Suprapubic skin (tissue), 4 donors: Measurements from ENCODE around the gene ZNF521. TPM values are rescaled to one million over a fixed set of nuclear protein-coding genes. Genes with fewer than 3 reads are reported as not detected.
A peak's percentile ranks its signal among the peaks of the same experiment; 100 is the strongest.

Experiments
- DNase-seq, 2 donors: peaks; one replicate each; pipeline ENCODE4 v3.0.0-alpha.2; 2019; ENCODE audit warnings: low spot score in 2 of 2
- H3K27ac ChIP-seq: fragments of 200-600 bp; sonication (generic); one replicate; pipeline ENCODE4 v1.5.1; 2019
- H3K27me3 ChIP-seq: fragments of 200-600 bp; sonication (generic); one replicate; pipeline ENCODE4 v1.5.1; 2019
- H3K36me3 ChIP-seq: fragments of 200-600 bp; sonication (generic); one replicate; pipeline ENCODE4 v1.5.1; 2019
- H3K4me1 ChIP-seq: fragments of 200-600 bp; sonication (generic); one replicate; pipeline ENCODE4 v1.5.1; 2019
- H3K4me3 ChIP-seq: fragments of 200-600 bp; sonication (generic); one replicate; pipeline ENCODE4 v1.5.1; 2019; ENCODE audit warnings: mild to moderate bottlenecking
- H3K9me3 ChIP-seq: fragments of 200-600 bp; sonication (generic); one replicate; pipeline ENCODE4 v1.5.1; 2019
- EP300 ChIP-seq: sonication (generic); formaldehyde crosslinking; IDR thresholded peaks from one replicate; pipeline ENCODE4 v1.6.1; 2017; ENCODE audit warnings: antibody characterized with exemption
- POLR2A ChIP-seq, 2 donors: fragments of 450-650 bp; IDR thresholded peaks; one replicate each; pipeline ENCODE4 v1.6.1; 2017; ENCODE audit warnings: antibody characterized with exemption in 2 of 2, mild to moderate bottlenecking in 2 of 2, moderate library complexity in 2 of 2
- POLR2AphosphoS5 ChIP-seq, 3 donors: sonication (generic); formaldehyde crosslinking; IDR thresholded peaks; one replicate each; pipeline ENCODE4 v1.6.1; 2017; ENCODE audit warnings: antibody characterized with exemption in 3 of 3
- WGBS: methylation state at CpG from one replicate; pipeline ENCODE4 v1.1.5; 2018; 5-methylcytosine and 5-hydroxymethylcytosine counted together
- total RNA-seq, 4 donors: library from RNA; depleted of rRNA; stranded (reverse); fragments of >200 nt; gene quantifications; one replicate each; pipeline ENCODE4 v1.1.0, GENCODE V29; 2016
- TF ChIP-seq, protein P1 (sequence below), 2 donors: fragments of 200-600 bp in 1 of 2; fragments of 450-650 bp in 1 of 2; sonication (generic) in 1 of 2; IDR thresholded peaks; one replicate each; pipeline ENCODE4 v1.5.1; 2016 to 2019; ENCODE audit warnings: antibody characterized with exemption in 2 of 2, mild to moderate bottlenecking in 1 of 2, moderate library complexity in 1 of 2

Gene ZNF521
- total RNA-seq, 4 donors from 2014 or later, result 6.4 to 13.2 (median 10.1) TPM

DNA sequence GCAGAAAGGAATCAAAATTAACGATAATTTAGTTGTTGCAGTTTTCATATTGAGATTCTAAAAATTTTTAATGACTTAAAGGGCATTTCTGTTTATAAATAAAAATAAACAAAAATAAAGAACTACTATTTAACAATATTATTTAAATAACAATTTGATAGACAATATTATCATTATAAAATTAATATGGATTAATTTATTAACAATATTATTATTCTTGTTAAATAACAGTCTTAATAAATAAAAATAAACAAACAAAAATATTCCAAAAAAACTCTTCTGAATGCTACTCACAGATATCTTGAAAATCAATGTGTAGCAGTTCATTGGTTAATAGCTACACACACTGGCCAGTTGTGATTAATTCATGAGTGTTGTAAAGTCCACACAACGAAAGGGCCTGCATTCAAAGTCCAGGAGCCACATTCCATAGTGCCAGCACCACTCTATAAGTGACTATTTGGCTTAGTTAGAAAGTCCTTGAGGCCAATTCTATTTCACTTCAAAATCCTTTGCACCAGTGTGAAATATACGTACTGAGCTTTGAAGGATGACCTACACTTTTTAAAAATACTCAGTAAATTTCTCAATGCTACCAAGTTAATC, 117.1 kb downstream of the ZNF521 start:
- no peak for DNase-seq
- no peaks in the 10 kb centered on the region for H3K27me3 ChIP-seq
- H3K4me1 ChIP-seq, result peaks cover 18% of the 10 kb centered on the region
- 82% methylated on average over 3 of the region's 3 CpGs for WGBS
- peak overlapping the region; percentile 52 for H3K27ac ChIP-seq
- no peak overlapping the region for H3K4me3 ChIP-seq
- no peaks in the 10 kb centered on the region for H3K36me3 ChIP-seq
- TF ChIP-seq POLR2AphosphoS5 (IDR thresholded peaks at IDR 0.05), result no peak
- no peak for TF ChIP-seq POLR2A (IDR thresholded peaks at IDR 0.05)
- TF ChIP-seq EP300, result no peak
- TF ChIP-seq, protein P1, sequence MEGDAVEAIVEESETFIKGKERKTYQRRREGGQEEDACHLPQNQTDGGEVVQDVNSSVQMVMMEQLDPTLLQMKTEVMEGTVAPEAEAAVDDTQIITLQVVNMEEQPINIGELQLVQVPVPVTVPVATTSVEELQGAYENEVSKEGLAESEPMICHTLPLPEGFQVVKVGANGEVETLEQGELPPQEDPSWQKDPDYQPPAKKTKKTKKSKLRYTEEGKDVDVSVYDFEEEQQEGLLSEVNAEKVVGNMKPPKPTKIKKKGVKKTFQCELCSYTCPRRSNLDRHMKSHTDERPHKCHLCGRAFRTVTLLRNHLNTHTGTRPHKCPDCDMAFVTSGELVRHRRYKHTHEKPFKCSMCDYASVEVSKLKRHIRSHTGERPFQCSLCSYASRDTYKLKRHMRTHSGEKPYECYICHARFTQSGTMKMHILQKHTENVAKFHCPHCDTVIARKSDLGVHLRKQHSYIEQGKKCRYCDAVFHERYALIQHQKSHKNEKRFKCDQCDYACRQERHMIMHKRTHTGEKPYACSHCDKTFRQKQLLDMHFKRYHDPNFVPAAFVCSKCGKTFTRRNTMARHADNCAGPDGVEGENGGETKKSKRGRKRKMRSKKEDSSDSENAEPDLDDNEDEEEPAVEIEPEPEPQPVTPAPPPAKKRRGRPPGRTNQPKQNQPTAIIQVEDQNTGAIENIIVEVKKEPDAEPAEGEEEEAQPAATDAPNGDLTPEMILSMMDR (IDR thresholded peaks at IDR 0.05), result no peak
- H3K9me3 ChIP-seq, result no peaks in the 10 kb centered on the region

DNA sequence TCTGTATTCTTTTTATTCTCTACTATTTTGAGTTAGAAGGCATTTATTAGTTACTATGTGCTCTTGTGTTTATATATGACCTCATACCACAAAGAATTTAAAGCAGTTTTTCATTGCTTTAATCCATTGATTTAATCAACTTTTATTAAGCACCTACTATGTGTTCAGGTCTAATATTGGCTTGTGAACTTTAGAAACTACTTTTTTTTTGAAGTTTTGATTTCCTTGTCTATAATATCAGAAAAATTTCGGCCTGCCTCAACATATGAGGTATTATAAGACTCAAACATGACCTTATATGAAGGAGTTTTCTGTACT, 117.7 kb downstream of the ZNF521 start:
- peak overlapping the region; percentile 64 for H3K27ac ChIP-seq
- H3K36me3 ChIP-seq, result no peaks in the 10 kb centered on the region
- 82% methylated on average over 1 of the region's 1 CpG for WGBS
- no peak for DNase-seq
- no peaks in the 10 kb centered on the region for H3K9me3 ChIP-seq
- H3K4me1 ChIP-seq, result peaks cover 23% of the 10 kb centered on the region
- H3K4me3 ChIP-seq, result peak overlapping the region; percentile 1
- H3K27me3 ChIP-seq, result no peaks in the 10 kb centered on the region
- TF ChIP-seq POLR2AphosphoS5 (IDR thresholded peaks at IDR 0.05), result no peak
- no peak for TF ChIP-seq POLR2A (IDR thresholded peaks at IDR 0.05)
- TF ChIP-seq EP300, result no peak
- TF ChIP-seq, protein P1 (IDR thresholded peaks at IDR 0.05), result no peak

DNA sequence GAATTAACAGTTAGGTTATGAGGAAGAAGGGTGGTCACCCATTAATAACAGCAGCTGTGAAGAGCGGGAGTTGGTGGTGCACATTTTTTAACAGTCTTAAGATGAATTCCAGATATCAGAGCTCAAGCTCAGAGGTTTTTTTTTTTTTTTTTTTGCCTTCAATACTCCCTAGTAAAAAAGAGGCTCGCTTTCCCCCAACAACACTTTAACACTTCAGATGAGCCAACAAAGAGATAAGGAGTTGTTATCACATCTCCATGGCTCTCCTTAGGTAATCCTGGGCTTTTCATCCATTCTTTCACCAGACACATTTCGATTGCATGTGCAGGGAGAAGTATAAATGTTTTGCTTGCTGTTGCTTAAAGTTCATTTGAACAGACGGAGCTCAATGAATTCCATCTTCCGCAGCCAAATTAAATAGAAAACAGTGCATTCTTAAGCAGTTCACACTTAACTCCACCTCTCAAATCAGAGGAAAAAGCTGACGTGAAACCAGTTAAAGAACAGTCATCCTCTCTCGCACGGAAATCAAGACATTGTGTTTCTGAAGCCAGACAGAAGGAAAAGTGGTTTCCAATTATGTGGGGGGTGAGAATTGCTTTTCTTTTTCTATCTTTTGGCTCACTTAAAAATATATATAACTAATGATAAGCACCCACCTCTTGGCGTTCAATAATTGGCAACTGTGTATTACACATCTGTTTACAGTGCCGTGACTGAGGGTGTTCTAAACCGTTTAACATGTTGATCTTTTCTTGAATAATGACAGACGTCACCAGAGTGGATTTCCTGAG, 118.2 kb downstream of the ZNF521 start:
- 29% methylated on average over 12 of the region's 12 CpGs for WGBS

DNA sequence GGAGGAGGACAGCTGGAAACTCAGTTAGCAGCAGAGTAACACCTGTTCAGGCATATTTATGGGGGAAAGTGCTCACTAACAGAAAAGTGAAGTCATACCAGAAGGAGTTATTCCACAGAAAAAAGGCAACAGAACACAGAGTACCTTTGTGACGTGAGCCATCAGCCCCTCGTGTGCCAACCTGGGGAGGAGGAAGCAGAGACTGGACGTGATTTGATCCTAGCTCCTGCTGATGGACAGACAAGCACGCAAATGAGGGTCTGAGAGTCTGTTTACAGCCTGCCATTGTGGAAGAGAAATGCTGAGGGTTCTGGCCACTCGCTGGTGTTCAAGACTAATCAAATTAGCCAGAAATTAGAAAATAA, 120.7 kb downstream of the ZNF521 start:
- Histone ChIP-seq H3K4me3 (no peak overlapping the region), H3K4me1 (peaks cover 23% of the 10 kb centered on the region), H3K9me3 (no peaks in the 10 kb centered on the region), H3K36me3 (peaks cover 6% of the 10 kb centered on the region), H3K27ac (peak overlapping the region; percentile 76), H3K27me3 (no peaks in the 10 kb centered on the region)
- no peak for DNase-seq
- TF ChIP-seq, protein P1 (IDR thresholded peaks at IDR 0.05), result no peak
- TF ChIP-seq POLR2A (IDR thresholded peaks at IDR 0.05), result no peak
- no peak for TF ChIP-seq POLR2AphosphoS5 (IDR thresholded peaks at IDR 0.05)
- TF ChIP-seq EP300, result no peak
- WGBS, result 51% methylated on average over 5 of the region's 5 CpGs

More for the DNA sequence above, 118.2 kb downstream of the ZNF521 start:
- Histone ChIP-seq H3K9me3 (no peaks in the 10 kb centered on the region), H3K27me3 (no peaks in the 10 kb centered on the region), H3K27ac (peak overlapping the region; percentile 64), H3K36me3 (no peaks in the 10 kb centered on the region), H3K4me1 (peaks cover 23% of the 10 kb centered on the region), H3K4me3 (peak overlapping the region; percentile 1)
- DNase-seq, result no peak
- no peak for TF ChIP-seq POLR2AphosphoS5 (IDR thresholded peaks at IDR 0.05)
- TF ChIP-seq, protein P1 (IDR thresholded peaks at IDR 0.05), result no peak
- TF ChIP-seq POLR2A (IDR thresholded peaks at IDR 0.05), result peak in 1 of 2 donors; percentile 17

DNA sequence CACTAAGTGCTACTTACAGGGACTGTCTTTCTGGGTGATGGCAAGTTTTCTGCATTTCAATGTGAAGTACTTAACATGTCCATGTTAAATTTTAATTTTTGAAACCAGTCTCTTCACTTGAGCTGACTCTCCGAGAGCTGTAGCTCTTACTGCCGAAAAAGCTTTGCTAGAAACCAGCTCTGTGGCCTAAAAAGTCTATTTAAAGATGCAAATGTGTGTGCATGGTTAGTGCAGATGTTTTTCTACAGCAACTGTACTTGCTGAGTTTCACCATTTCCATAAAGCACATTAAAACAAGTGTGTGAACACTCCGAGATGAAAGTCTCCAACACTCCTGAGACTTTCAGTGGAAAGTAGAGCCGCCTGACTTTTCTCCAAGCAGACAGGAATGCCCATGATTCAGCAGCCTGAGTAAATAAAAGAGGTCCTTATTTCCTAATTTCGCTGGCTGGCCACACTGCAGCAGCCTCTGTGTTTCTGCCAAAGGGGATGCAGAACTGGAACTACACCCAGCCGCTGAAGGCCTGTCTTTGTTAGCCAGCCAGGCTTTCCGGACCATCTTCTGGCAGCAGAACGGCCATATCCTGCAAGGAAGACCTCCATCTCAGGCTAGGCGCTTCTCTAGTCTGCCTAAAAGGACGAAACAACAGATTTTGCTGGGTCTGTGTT, 121.2 kb downstream of the ZNF521 start:
- Histone ChIP-seq H3K9me3 (no peaks in the 10 kb centered on the region), H3K27me3 (no peaks in the 10 kb centered on the region), H3K36me3 (peaks cover 6% of the 10 kb centered on the region), H3K4me1 (peaks cover 23% of the 10 kb centered on the region), H3K27ac (peak overlapping the region; percentile 76), H3K4me3 (no peak overlapping the region)
- peak; percentile 84 to 87 for DNase-seq
- TF ChIP-seq POLR2AphosphoS5 (IDR thresholded peaks at IDR 0.05), result peak in 1 of 3 donors; percentile 39
- no peak for TF ChIP-seq EP300
- 39% methylated on average over 10 of the region's 10 CpGs for WGBS
